Islet precursor cell (in vitro differentiated cells): Measurements from ENCODE around the gene ADIRF.
"Not testable (repeated sequence)": the region's sequence is repeated elsewhere in the genome, so short reads cannot be mapped to it uniquely, and the experiment has no call there.

Source experiments
- DNase-seq: peaks from one replicate; pipeline ENCODE4 v3.0.0-alpha.2; 2018

Gene ADIRF

GRCh38 chr10:86961481-86962091 is 6.7 kb upstream of the ADIRF start:
- peak; percentile 49 for DNase-seq

GRCh38 chr10:86962136-86962980 is 5.9 kb upstream of the ADIRF start:
- no peak for DNase-seq

- no peak for DNase-seq
These were observed 5.3 kb upstream of the ADIRF start for GRCh38 chr10:86962981-86963310.

GRCh38 chr10:86963341-86963919 is 4.9 kb upstream of the ADIRF start:
- peak; percentile 38 for DNase-seq

- peak; percentile 57 for DNase-seq
These were observed 4.0 kb upstream of the ADIRF start for GRCh38 chr10:86964061-86964846.

GRCh38 chr10:86964847-86965190 is 3.5 kb upstream of the ADIRF start:
- peak; percentile 36 for DNase-seq

GRCh38 chr10:86965986-86966654 is 2.2 kb upstream of the ADIRF start:
- peak; percentile 26 for DNase-seq

GRCh38 chr10:86967481-86967941 is 771 bp upstream of the ADIRF start:
- DNase-seq, result no peak

GRCh38 chr10:86968994-86969355 is 693 bp downstream of the ADIRF start:
- peak; percentile 49 for DNase-seq

GRCh38 chr10:86969421-86970041 is 1.2 kb downstream of the ADIRF start:
- DNase-seq, result peak; percentile 58

GRCh38 chr10:86970162-86970981 is 2.1 kb downstream of the ADIRF start:
- peak; percentile 75 for DNase-seq

- DNase-seq, result no peak
These were observed 2.6 kb downstream of the ADIRF start for GRCh38 chr10:86970982-86971231.

- peak; percentile 87 for DNase-seq
These were observed 3.1 kb downstream of the ADIRF start for GRCh38 chr10:86971232-86971991.

GRCh38 chr10:86972613-86973380 is 4.5 kb downstream of the ADIRF start:
- no peak for DNase-seq

- no peak for DNase-seq
These were observed 6.2 kb downstream of the ADIRF start for GRCh38 chr10:86974484-86974883.

- DNase-seq, result no peak
These were observed 8.2 kb downstream of the ADIRF start for GRCh38 chr10:86976362-86977056.

GRCh38 chr10:86978457-86978856 is 10.2 kb downstream of the ADIRF start:
- not testable (repeated sequence) for DNase-seq

GRCh38 chr10:86979296-86979818 is 11.1 kb downstream of the ADIRF start:
- no peak for DNase-seq

GRCh38 chr10:86979977-86980448 is 11.7 kb downstream of the ADIRF start:
- no peak for DNase-seq
